ENCODE data around the gene ELMO1.

Gene ELMO1

DNA sequence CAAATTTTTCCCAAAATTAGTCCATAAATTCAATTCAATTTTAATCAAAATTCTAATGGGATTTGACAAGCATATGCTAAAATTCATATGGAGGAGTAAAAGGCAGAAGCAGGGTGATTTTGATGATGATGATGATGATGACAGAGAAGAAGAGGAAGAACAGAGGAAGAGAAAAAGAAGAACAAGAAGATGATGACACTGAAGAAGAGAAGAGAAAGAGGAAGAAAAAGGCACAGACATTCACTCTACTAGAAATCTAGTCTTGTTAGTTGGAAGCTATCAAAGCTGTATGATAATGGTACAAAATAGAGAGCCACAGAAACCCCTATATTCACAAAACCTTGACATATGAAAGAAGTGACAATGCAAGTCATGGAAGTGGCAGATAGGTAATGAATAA lies 157.9 kb downstream of the ELMO1 start:
- DNase-seq = no peak

DNA sequence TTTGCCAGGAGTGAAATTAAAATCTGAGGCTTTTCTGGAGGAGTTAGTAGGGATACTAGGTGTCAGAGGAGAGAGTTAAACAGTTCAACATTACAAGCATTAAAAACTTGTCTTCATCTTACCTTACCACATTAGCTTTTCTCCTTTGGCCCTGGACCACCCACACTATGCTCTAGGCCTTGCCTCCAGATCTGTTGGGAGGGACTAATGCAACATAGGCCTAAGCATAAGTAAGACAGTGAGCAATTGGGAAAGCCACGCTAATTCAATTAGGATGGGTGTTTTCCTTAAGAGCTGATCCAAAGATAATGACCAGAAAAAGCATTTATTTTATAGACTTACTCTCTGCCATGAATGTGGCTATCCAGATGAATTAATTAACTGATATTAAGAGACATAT lies 158.9 kb downstream of the ELMO1 start:
- DNase-seq = no peak

DNA sequence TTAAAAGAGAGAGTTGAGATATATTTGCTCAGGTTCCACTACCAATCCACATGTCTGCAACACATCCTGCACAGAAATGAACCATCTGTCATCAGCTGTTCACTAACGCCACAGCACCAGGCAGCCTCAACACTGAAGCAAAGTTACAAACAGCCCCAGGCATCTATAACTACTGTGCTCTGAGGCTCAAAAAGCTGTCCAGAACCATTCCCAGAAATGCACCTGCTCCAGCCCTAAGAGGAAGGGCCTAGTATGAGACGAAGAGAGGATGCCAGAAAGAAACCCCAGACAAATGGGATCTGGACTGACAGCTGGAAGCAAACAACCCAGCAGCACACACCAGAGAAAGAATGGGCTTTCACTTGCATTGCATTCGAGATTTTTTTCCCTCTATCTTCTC lies 159.3 kb downstream of the ELMO1 start:
- no peak for DNase-seq

DNA sequence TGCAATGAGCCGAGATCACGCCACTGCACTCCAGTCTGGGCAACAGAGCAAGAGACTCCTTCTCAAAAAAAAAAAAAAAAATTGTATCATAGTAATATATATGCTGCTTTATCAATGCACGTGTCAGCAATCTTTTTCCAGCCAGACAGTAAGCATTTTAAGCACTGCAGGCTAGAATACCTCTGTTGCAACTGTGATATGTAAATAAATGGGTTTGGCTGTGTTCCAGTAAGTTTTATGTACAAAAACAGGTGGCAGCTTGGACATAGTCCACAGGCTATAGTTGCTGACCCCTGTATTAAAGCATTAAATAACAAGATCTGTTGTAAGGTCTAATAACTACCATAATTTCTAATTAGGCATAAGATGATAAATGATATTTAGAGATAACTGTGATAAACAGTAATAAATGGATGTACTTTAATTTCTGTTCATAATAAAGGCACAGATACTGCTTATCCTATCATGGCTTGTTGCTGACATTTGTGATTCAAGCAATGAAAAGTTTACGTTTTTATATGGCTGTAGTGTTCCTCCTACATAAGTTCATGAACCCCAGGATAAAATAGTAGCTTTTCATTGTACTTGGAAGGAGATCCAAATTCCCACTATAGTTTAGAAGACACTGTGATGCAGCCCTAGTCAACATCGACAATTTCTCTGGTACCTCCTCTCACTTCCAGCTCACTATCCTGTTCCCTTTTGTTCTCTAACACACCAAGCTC lies 161.4 kb downstream of the ELMO1 start:
- DNase-seq = no peak

DNA sequence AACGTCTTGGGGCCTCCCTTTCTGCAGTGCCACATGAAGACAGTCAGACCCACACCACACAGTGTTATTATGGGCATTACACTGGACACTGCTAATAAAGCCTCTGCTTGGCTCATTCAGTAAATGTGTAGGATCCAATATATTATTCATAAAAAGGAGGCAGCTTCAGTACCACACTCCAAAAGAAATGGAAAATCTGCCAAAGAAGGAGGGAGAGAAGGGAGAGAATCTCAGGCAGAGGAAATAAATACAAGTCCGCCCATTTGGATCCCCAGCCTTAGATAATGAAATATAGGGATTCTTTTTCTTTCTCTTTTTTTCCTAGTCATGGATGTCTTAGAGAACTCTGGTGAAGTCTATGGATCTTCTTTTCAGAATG lies 162.2 kb downstream of the ELMO1 start:
- no peak for DNase-seq

DNA sequence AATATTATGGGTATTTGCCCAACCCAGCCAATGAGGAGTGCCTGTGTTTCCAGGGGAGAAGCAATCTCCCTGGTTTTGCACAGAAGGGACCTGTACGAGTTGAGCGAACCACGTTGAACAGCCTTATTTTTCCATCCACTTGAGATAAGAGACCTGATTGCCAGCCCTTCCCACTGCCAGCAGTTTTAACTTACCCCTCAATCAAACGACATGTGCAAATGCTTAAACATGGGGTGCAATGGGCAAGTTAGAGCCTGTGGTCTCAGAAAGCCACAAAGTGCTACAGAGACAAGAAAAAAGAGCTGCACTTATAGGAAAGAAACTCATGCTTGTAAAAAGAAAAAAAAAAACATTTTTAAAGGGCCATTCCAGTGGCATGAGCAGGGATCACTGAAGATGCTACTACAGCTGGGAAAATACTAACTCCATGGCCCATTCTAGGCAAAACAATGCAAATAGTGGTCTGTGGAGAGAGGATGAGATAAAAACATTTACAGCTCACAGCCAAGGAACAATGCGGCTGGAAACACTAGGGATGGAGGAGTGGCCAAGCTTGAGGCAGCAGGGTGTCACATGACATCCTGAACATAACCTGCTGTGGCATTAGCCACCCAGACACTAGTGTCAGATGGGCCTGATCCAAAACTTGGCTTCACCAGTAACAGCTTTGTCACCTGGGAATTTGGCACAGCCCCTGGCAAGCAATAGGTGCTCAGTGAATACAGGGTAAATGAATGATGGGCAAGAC lies 162.8 kb downstream of the ELMO1 start:
- no peak for DNase-seq

DNA sequence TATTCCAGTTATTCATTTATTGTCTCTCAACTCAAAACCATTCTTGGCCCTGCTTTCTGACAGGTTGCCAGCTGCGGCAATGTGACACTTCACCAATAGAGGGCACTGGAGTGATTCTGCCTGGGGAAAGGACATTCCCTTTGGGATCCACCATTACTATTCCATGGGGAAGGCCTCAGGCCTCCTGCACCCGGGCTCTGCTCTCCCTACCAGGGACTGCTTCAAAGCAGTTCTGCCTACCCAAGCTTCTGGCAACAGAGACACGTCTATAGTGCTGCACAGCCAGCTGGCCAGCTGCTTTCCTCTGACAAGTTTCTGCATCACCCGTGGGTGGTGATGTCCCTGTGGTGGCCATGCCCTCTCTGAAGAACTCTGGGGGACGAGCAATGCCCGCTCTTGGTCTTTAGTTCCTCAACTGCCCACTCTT lies 163.8 kb downstream of the ELMO1 start:
- no peak for DNase-seq

DNA sequence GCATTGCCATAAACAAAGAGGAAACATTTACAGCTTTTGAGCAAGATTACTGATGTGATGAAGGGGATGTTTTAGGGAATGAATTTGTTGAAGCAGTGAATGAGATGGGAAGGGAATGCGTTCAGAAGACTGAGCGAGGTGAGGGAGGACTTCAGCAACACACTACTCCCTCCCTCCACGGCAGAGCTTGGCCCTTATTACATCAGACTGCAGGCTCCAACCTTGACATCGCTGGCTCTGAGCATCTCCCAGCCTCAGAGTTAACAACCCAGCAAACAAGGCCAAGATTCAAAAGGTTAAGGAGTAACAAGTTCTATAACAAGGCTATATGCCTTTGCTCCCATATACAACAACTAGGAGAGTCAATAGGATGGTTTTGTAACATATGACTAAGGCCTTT lies 164.4 kb downstream of the ELMO1 start:
- no peak for DNase-seq

DNA sequence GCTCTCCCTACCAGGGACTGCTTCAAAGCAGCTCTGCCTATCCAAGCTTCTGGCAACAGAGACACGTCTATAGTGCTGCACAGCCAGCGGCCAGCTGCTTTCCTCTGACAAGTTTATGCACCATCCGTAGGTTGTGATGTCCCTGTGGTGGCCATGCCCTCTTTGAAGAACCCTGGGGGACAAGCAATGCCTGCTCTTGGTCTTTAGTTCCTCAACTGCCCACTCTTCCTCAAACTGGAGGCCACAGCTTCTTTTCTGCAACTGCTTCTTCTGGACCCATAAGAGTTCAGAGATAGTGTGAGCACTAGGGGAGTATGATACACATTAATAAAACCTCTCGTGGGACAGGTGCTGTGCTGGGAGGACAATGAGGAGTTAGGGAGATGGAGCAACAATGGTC lies 164.9 kb downstream of the ELMO1 start:
- DNase-seq = no peak

DNA sequence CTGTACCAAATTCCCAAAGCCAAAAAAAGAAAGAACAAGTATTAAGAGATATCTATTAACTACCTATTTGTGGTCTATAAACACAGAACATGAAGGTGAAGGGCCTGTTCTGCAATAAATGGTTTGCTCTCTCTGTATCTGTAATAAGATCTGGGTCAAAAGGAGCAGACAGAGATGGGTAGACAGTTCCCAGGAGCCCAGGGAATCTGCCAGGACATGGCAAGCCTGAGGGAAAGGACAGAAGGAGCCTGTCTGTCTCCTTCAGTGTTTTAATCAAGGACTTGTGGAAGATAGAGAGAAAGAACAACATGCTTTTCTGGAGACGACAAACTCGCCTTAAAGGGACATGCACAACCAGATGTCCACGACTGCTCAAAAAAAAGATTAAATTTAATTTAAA lies 165.7 kb downstream of the ELMO1 start:
- DNase-seq = no peak

DNA sequence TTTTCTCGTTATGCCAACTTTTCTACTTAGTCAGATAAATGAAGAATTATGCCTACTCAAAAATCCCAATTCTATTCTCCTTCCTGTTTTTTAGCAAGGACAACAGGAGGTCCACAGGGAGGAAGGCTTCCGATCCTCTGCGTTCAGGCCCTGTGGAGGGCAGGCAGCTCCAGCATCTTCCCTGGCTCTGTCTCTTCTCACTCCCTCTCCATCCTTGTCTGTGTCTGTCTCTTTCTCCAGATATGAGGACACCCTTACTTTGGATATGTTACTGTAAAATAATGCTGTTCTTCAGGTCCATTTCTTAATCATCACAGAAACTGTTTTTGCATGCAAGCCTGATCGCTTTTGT lies 166.6 kb downstream of the ELMO1 start:
- DNase-seq = no peak

DNA sequence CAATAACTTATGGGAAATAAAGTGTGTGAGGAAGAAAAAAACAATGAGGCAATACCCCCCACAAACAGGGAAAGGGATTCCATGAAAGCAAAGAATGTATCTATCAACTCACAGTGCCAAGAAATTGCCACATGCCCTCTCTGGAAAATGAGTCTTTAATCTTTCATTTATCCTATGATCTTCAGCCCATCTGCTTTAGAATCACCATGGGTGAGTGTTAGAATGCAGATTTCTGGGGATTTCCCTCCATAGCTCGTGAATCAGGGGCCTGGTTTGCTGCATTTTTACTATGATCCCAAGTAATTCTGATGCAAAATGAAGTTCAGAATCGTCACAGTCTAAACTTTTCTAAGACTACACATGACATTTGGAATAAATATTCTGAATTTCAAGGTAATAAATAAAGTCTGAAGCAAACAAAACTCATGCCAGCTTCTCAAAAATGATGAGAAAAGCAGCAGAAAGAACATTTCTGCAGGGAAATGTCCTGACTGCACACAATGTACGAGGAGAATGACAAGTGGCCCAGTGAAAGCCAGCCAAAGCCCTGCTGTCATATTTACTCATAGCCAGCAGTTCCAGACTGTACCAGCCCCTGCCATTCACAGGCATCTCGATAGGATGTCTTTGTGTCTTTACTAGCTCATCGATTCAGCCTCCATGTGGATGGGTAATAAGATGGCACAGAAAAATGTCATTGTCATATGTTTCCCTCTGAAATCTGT lies 167.1 kb downstream of the ELMO1 start:
- DNase-seq = no peak

DNA sequence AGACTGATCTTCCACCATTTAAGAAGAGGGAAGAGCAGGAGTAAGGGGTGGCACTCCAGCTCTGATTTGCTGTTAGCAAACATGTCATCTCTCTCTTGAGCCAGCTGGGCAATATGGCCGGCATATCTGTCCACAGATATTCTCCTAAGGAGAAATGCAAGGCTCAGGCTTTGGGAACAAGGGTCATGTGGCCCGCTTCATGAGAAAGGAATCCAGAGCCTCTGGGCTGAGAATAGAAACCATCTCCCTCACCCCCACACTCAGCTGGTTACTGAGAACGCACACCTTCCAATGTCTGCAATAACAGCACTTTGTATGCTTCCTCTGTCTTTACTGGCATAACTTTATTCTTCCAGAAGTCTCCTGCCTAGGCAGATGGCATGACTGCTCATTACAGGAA lies 171.2 kb downstream of the ELMO1 start:
- no peak for DNase-seq

DNA sequence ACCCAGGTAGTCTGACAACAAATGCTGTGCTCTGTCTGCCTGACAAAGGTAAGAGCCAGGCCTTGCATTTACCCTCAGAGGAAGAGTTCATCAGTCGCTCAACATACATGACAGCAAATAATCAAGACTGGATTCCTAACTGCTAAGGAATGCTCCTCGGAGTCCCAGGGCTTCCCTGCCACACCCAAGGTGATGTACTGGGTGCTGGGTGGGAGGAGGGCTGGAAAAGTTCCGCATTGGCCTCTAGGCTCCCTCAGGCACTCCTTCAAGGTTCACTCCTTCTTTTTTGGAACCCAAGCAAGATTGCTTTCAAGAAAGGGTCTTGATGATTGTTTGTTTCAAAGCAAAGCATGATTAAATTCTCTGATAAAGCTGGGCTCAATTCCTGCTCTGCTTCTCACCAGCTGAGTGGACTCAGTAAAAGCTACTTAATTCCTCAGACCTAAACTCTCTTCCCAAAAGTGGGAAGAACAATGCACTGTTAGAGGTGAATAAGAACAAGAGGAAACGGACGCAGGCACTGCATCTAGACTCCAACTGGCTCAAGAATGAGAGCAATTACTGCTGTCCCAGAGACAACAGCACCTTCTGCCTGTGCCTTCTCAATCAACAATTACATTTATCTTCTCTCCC lies 173.5 kb downstream of the ELMO1 start:
- no peak for DNase-seq

DNA sequence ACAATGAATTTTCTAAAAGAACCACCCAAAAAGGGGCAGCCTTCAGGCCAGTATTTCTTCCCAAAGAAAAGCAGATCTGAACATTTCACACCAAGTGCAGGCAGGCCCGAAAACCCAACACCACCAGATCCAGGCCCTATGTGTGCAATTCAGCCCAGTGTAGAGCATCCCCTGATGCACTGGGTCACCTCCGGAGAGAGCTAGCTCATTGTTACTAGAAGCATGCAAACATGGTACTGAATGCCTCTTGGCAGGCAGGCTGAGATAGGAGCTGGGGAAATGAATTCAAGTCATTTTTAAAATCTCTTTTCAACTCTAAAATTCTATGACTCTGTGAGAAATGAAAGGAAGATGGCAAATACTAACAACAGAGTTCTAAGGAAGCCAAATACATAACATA lies 174.8 kb downstream of the ELMO1 start:
- no peak for DNase-seq

DNA sequence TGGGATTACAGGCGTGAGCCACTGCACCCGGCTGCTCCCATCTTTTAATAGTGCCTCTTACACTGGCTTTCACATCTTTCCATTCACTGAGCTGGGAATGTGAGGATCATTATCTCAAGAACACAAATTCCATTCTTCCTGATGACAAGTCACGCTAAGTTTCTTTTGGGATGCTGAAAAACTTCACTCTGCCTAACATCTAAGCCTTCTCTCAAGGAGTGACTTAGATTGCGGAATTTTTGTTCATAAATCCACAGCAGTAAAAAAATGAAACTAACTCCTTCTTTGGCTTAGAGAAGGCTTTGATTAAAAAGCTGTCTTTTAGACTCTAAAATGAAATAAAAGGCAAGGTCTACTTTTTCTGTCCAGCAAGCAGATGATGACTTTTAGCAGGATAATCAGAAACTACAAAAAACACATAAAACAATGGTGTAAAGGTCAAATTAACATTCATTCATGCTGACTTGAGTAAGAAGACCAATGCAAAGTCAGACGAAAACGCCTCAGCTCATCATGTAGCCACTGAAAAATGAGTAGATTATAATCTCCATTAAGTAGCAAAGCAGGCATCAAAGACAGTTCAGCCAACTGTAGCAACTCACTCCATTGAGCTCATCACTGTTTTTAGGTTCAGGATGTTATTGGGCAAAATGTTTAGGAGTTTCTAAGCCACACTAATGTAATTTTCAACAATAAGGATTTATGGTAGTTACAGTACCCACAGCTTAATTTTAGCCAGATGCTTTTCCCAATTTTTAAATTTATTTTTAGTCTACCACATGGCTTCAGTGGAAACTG lies 178.8 kb downstream of the ELMO1 start:
- DNase-seq = no peak

DNA sequence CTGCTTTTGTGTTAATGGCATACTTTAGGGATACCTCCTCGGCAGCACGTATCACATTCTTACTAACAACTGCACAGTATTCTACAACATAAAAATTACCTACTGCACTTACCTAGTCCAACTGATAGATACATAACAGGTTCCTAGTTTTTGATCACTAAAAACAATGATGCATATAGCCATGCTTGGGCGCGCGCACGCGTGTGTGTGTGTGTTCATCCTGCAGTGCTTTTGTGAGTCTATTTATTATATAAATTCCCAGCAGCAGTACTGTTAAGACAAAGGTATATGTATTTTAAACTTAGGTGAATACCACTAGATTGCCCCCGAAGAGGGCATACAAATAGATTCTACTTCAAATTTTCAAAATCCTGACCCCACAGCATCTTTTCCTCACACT lies 181.4 kb downstream of the ELMO1 start:
- no peak for DNase-seq

DNA sequence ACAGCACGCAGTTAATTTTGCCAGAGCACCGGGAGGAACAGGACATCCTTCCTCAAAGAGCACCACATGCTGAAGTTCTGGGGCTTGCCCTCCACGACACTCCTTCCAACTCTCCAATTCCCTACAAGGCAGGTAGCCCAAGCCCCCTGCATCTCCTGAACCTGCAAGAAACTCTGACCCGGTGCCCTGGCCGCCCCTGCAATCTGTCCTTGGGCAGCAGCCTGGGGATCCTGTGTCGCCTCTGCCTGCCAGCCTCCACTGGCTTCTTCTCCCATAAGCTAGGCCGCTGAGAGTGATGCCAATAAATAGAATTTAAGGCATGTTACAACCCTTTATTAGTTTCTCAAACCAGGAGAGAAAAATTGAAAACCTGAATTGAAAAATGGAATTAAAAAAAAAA lies 182.8 kb downstream of the ELMO1 start:
- DNase-seq = no peak

DNA sequence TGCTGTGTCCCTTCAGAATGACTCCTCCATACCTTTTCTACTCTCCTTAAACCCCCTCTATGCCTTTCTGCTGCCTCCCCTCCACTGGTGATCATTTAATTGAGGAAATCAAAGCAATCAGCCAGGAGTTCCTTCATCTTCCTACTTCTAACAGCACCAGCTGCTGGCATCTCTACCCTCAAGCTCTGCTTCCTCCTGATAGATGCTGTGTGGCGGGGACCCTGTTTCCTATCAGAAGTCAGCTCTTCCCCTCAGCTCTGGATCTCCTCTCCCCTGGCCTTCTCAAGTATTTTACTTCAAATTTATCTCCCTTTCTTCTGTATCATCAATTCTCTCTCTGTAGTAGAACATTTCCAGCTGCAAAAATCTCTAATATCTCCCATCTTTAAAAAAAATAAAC lies 183.7 kb downstream of the ELMO1 start:
- peak; percentile 54 for DNase-seq

DNA sequence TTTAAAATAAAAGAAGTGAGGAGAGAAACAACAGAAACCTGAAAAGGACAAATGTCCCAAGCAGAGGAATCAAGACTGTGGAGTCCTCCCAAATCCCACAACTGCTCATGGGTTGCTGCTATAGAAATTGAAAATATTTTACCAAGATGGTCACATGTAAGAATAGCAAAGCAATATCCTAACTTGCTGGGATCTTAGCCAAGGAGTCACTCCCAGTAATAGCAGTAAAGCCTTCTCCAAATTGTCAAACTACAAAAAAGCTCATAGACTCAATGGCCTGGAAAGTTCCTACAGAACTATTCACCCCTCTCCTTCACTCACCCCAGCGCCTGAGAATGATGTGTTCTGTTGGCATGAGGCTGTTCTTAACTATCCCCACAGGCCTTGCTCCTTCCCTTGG lies 186.5 kb downstream of the ELMO1 start:
- DNase-seq = no peak

DNA sequence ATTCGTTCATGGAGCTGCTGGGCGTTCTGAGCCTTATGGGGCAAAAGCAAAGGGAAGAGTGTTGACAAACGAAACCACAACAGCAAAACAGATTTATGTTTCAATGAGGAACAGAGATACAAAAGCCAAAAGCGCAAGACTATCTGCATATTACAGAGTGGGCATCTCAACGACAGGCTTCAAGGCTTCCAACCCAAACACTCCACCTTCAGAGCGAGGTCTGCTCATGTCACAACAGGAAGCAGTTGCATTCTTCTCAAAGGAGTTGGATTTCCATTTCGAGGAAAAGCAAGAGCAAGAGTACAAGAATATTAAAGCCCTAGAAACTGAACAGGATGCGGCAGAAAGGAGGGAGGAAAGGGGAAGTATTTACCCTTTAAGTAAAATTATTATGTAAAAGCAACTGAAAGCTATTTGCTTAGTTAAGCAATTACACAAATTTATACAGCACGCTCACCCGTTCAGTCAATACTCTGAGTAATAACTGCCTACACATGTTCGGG lies 189.3 kb downstream of the ELMO1 start:
- no peak for DNase-seq

DNA sequence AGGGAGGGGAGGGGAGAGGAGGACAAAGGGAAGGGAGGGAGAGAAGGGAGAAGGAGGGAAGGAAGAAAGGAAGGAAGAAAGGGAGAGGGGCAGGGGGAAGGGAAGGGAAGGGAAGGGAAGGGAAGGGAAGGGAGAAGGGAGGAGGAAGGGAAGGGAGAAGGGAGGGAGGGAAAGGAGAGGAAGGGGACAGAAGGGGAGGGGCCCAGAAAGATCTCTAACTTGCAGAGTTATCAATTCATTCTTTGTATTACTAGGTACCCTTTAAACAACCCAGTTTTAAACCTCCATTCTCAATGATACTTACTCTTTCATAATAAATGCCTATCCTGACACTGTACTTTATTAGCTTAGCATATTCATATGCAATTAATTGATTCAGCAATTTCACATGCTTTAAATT lies 192.0 kb downstream of the ELMO1 start:
- no peak for DNase-seq

All from GDM1 (cell line).